Glomerular endothelial cell (primary cell): ENCODE results near the gene CMTM4. TPM values are rescaled to one million over a fixed set of nuclear protein-coding genes. Genes with fewer than 3 reads are reported as not detected.
"Not testable (repeated sequence)": the region's sequence is repeated elsewhere in the genome, so short reads cannot be mapped to it uniquely, and the experiment has no call there.

Experiments
- DNase-seq: peaks from one replicate; pipeline ENCODE4 v3.0.0-alpha.2; 2011; ENCODE audit warnings: low read depth, low spot score; ENCODE audit errors: extremely low read depth
- total RNA-seq: library from RNA; depleted of rRNA; stranded (reverse); fragments of >200 nt; gene quantifications from 2 replicates; pipeline ENCODE4 v1.2.3, GENCODE V29; 2015

Gene CMTM4
- total RNA-seq, 1 donor from 2014 or later = 9.8 TPM

DNA sequence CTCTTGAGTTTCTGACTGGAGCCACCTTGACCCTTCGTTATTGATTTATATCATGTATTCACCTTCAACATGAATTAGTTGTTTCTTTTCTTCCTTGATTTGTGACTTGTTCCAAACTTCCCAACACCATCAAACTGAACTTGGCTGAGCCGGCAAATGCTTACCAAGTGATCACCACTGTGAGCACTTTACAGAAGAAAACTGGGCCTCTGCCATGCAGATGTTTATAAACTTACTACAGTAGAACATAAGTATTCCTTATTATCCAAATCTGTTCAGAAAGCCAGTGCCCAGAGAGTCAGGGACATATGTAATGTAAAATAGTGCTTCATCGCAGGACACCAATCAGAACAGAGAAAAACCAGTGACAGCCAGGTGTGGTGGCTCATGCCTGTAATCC is 19.9 kb downstream of the CMTM4 start:
- no peak for DNase-seq

DNA sequence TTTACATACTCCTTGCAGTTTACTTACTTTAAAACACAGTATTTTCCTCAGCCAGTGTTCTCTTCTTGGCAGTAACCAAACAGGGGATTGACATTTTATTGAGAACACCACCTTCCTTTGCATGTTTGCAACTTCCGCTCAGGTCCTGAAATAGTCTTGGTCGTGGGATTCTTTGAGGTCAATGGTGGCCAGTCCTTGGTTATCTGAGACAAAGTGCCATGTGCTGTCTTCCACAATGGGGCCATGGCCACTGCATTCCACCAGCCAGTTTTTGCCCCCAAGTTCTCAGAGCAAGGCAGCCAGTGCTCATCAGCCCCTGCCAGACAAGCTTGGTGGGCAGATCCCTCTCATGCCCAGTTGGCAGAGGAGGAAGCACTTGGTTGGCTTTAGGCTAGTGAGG is 22.9 kb downstream of the CMTM4 start:
- DNase-seq = no peak

DNA sequence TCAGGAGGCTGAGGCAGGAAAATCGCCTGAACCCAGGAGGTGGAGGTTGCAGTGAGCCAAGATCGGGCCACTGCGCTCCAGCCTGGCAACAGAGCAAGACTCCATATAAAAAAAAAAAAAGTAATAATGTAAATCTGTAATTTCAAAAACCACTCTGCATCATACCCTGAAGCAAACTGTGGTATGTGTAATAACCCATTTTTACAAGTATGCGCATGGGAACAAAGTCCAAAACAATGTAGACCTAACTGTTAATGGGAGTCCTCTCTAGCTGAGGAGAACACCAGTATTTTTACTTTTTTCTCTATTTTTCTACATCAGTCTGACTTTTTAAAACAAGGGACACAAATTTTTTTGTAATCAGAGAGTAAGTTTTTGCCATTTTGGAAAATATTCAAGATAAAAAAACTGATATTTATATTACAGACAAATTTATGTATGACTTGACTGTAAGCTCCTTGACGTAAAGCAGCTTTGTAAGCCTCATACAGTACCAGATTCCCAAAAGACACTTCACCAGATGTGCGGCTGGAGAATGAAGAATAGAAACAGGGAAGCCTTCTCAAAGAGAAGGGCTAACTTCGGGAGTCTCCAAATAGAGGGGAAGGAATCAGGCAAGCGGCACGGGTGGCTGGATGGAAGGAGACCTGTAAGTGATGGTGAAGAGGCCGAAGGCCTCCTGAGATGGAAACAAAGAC is 25.7 kb downstream of the CMTM4 start:
- DNase-seq = no peak

DNA sequence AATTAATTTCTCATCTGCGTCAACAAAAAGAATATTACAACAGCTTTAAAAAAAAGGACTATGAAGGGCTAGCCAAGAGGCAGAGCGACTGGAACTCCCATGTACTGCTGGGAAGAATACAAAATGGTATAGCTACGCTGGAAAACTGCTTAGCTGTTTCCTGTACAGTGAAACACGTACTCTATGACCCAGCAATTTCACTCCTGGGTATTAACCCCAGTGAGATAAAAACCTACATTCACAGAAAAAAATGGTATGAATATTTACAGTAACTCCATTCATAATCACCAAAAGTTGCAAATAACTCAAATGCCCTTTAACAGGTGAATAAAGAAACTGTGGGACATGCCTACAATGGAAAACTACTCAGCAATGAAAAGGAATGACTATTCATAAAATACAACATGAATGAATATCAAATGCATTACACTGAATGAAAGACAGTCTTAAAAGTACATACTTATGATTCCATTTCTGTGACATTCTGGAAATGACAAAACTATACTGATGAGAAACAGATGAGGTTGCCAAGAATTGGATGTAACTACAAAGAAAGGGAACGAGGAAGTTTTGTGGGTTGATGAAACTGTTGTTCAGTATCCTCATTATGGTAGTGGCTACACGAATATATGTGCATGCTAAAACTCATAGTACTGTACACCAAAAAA is 27.6 kb downstream of the CMTM4 start:
- no peak for DNase-seq

DNA sequence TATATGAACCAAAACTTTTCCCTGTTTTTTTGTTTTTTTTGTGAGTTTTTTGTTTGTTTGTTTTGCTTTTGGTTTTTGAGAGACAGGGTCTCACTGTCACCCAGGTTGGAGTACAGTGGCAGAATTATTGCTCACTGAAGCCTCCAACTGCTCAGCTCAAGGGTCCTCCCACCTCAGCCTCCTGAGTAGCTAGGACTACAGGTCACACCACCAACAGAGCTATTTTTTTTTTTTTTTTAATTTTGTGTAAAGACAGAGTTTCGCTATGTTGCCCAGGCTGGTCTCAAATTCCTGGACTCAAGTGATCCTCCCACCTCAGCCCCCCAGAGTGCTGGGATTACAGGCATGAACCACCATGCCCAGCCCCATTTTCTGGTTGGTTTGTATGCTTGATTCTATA is 28.6 kb downstream of the CMTM4 start:
- DNase-seq = no peak

DNA sequence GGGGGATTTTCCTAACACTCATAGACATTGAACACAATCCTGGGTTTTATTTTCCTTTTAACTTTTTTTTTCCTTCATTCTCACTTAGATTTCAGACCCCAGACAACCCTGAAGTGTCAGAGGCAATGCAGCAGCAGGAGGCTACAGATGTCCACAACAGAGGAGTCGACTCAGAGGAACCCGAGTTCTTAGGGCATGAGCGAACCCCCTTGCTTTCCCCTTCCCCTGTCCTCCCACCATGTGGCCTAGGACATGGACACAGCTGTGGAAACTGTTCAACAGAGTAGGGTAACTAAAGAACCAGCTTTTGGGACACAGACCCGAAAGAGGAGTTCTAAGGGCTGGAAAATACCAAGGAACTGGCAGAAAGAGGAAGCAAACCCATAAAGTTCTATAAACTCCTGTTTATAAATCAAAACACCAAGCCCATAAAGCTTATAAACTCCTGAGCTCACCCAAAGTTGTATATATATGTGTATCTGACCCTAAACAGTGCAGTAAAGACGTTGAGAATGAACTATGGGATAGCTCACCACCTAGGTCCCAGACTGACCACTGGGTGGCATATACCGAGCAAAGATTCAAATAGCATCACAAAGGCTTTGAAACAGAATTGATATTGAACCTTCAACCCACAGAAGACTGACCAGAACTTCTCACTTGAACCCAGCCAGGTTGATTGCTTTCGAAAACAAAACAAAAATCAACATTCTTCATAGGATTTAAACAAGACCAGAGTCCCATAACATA is 33.9 kb downstream of the CMTM4 start:
- no peak for DNase-seq

DNA sequence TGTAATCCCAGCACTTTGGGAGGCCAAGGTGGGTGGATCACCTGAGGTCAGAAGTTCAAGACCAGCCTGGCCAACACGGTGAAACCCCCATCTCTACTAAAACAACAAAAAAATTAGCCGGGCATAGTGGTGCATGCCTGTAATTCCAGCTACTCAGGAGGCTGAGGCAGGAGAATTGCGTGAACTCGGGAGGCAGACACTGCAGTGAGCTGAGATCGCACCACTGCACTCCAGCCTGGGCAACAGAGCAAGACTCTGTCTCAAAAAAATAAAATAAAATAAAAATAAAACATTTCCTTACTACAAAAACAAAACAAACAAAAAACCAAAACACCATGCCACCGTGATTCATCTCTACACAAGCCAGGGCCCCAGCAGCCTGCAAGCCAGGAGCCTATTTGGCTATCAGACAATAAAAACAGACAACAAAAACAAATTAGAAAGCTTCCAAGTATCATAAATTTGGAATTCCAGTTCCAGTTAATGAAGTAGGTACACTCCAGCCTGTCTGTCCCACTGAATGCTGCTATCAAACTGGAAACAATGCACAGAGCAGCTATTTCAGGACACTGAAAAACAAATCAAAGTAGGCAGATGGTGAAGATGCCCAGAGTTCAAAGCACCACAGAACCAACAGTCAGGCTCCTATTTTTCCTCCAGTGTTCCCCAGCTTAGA is 34.7 kb downstream of the CMTM4 start:
- not testable (repeated sequence) for DNase-seq

DNA sequence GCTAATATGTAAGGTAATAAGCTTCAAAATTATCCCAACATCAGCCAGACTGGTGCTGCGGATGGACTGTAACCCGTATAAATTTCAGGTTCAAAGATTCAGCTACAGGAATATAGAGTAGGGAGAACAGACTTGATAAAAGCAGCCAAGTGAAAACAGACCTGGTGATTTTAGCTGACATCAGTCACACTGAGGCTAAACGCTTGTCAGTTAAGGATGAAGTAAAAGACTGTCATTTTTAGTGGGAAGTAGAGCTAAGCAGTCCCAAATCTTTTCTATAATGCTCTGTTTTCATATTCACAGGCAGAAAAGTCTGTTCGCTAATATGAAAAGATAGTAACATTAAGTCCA is 35.4 kb downstream of the CMTM4 start:
- DNase-seq = no peak

DNA sequence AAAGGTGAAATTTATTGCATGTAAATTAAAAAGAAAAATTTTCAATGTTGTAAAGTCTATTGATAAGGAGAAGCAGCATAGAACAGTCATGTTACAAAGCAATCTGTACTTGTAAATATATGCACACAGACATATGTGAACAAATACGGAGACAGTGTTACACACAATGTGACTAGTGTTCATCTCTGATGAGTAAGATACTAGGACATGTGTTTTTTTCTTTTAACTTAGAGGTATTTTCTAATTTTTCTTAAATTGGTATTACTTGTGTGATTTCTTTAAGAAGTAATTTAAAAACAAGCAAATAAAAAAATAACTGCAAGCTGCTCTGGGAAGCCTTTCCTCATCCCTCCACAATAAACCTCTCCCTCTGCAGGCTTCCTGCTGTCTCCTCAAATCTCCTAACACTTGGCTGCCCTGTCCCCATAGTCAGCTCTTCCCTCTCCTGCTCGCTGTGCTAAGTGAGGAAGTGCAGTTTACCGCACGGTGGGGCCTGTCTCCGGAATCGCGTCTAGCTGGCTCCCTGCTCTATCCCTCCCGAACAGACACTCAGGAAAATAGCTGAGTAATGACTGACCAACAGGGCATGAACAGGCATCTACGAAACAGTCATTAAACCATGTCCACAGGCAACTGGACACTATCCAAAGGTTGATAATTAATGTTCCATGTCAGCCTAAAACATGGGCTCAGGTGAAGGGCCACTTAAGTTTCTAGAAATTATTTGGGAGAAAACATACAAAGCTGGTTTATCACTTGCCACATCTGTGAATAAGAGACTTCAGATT is 35.9 kb downstream of the CMTM4 start:
- DNase-seq = peak; percentile 51

DNA sequence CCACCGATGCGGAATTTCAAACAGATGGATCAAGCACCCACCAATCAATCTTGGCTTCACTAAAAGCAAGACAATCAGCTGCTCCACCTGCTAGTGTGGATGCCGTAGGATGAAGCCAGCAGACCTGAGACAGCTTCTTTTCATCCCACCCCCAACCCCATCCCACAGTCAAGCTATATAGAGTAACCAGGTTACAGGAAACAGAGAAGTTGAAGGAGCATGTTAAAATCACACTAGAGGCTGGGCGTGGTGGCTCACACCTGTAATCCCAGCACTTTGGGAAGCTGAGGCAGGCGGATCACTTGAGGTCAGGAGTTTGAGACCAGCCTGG is 37.7 kb downstream of the CMTM4 start:
- no peak for DNase-seq

DNA sequence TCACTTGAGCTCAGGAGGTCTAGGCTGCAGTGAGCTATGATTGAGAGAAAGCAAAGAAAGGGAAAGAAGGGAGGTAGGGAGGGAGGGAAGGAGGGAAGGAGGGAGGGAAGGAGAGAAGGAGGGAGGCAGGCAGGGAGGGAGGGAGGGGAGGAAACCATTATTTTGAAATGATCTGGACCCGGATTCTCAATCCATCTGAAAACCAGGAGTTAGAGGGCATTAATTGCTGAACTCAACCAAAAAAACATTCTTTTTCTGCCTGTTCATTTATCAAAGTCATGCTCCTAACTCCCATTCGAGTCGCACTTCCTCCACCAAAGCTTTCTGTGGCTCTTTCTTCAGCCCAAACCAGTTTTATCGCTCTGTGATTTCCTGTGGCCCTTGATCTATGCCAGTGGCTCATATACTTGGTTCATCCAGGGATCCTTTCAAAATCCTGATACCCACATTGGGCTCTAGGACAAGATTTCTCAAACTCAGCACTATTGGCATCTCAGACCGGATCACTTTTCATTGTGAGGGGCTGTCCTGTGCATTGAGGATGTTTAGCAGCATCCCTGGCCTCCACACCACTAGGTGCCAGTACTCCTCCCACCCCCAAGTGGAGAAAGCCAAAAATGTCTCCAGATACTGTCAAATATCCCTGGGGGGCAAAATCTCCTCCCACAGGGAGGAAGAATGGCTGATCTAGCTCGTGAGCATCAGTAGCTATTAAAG is 38.2 kb downstream of the CMTM4 start:
- no peak for DNase-seq

DNA sequence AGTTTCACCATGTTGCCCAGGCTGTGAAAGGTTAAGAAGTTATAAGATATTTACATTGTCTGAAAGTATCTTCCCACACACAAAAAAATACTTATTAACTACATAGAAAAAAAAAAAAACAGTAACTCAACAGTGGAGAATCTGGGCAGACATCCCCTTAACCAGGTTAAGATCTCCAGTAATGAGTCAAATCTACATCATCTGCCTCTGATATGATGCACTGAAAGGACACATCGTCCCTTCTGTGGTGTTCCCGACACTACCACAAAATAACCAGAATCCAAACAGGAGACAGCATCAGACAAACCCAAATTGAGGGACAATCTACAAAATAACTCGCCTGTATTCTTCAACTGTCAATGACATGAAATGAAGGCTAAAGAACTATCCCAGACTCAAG is 40.0 kb downstream of the CMTM4 start:
- no peak for DNase-seq

DNA sequence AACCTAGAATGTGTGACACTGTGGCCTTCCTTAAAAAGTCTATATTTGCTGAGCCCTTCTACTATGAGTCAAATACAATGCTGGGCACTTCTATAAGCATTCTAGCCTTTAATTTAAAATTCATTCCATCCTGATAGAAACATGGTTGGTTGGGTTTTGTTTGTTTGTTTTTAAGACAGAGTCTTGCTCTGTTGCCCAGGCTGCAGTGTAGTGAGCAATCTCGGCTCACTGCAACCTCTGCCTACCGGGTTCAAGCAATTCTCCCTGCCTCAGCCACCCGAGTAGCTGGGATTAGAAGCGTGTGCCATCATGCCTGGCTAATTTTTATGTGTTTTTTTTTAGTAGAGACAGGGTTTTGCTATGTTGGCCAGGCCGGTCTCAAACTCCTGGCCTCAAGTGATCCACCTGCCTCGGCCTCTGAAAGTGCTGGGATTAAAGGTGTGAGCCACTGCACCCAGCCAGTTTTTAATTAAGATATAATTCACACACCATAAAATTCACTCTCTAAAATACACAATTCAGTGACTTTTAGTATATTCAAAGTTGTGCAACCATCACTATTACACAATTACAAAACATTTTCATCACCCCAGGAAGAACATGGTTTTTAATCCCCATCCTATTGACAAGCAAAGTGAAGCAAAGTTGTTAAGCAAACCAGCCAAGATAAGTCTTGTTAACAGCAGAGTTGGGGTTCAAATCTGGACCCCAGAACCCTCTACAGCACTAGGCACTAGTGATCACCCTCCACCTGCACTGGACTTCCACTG is 42.8 kb downstream of the CMTM4 start:
- DNase-seq = no peak

DNA sequence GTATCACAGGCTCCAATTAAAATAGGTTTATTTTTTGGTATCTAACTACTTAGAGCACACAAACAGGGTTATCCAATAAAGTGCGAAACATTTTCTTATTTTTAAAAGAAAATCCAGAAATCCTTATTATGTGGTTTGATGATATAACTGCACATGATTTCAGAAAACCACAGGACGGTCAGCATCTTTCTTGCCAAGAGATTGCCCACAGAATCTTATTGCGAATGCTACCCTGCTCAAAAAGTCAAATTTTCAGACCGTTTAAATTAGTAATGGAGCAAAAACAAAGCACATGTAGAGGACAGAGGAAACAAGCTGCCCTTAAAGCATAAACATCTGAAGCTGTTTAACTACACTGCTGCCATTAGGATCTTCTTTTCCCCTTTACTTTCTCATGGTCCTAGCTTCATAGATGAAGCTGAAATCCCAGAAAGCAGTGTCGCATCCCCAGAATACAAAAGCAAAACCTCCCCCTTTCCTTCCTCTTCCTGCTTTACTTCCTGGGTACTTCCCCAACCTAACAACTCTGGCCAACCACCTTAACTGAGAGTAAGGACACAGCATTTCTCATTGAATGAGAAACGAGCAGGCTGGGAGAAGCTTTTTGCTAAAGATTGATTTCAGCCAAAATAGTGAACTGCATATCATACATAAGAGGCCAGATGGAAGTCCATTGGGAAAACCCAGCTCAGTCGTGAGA is 43.7 kb downstream of the CMTM4 start:
- DNase-seq = no peak

DNA sequence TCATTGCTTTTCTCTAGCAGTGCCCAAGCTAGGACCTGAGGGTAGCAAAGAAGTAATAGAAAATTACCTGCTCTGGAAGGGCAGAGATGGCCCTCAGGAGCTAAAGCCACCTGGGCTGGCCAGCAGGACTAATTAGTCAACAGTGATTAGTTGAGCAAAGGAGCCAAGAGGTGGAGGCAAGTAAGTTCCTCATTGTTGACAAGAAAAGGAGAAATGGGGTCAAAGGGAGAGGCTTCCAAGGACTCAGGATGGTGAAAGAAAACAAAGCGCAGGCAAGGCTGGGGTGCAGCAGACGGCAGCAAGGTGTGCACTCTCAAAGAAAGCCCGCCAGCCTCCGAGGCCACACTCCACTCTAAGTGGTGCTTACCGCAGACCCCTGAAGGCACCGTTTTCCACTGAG is 44.6 kb downstream of the CMTM4 start:
- DNase-seq = no peak

DNA sequence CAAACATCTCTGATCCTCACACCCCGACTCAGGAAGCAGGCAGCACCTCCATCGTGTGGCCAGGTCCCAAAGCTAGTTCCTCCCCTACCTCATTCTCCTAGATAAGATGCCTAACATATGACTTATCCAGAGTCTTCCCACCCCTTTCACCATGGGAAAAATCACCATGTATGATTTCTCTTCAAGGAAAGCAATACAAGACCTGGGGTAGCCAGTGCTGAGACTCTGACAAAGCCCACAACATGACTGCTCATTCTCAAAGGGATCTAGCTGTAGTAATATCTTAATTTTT is 45.1 kb downstream of the CMTM4 start:
- DNase-seq = no peak

DNA sequence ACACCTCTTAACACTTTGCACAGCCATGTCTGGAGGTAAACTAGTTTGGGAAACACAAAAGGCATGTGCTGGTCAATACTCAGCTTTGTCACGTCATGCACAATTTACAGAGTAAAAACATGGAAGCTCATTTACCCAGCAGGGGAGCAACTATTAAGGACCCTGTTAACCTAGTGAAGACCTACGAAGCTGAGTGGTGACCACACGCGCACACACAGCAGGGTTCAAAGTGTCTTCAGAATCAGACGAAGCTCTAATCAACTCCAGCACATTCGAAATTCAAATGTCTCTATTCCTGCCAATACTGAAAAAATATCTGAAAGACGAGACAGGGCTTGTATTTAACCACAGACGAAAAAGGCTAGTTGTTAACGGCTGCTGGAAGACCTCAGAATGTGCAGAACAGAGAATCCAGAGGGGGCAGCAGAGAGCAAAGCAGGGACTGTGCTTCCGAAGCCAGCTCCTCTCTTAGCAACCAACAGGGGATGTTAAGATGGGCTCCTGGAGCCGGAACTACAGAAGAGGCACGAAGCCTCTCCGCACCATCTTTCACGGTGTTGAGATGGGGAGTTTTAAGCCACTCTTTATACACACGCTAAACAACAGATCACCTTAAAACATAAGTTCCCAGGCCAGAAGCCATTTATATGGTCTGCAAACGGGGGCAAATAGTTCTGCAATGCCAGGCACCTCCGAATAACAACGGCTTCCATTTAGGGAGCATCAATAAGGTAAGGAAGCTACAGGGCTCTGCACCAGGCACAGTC is 45.7 kb downstream of the CMTM4 start:
- peak; percentile 45 for DNase-seq

DNA sequence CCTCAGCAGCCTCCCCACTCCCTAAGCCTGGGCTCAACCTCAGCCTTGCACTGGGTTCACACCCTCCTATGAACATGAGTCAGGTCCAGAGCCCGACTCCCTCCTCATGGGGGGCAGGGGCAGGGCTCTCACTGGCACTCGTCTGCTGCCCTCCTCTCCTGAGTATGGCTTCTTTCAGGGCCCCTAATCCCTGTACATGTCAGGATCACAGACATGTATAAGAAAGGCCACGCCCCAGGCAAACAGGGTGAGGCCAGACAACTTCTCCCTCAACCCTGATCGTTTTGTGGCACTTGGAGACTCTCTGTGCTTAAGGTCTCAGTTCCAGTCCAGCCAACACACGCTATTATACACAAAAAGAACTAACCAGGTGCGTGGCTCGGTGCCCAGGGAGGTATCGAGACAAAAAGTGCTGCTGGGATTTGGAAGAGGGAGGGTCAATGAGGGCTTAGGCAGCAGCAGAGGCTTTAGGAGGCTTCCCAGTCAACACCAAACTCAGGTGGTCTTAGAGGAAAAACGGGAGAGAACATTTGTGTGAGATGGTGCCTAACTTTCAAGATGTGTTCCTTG is 46.8 kb downstream of the CMTM4 start:
- DNase-seq = no peak
